Stimulated activated CD8-positive, alpha-beta memory T cell treated with anti-CD3 and anti-CD28 coated beads, Interleukin-7, amount 100 ng/mL, for 48 hours (primary cell): Measurements from ENCODE around the gene ZRANB1.
"Not testable (repeated sequence)": the region's sequence is repeated elsewhere in the genome, so short reads cannot be mapped to it uniquely, and the experiment has no call there.

Source experiments
- DNase-seq, 2 donors: peaks; one replicate each; pipeline ENCODE4 v3.0.0-alpha.2; 2020; ENCODE audit warnings: low read depth in 1 of 2; ENCODE audit errors: extremely low read depth in 1 of 2

The ZRANB1 gene

DNA sequence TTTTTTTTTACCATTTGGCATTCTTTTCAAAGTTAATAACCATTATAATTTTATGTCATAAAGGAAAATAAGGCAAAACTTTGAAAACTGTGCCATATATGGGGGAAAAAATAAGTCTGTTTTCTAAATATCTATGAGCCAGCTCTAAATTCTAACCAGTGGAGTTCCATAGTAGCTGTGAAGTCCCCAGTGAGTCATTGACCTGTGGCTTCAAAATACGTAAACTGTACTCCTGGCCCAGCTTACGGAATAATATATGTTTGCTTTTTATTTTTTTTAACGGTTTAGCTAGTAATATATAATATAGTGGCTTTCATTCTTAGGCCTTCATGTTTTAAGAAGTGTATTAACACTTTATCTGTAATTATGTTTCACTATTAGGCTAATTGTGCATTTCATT lies 20.5 kb downstream of the ZRANB1 start:
- no peak for DNase-seq

DNA sequence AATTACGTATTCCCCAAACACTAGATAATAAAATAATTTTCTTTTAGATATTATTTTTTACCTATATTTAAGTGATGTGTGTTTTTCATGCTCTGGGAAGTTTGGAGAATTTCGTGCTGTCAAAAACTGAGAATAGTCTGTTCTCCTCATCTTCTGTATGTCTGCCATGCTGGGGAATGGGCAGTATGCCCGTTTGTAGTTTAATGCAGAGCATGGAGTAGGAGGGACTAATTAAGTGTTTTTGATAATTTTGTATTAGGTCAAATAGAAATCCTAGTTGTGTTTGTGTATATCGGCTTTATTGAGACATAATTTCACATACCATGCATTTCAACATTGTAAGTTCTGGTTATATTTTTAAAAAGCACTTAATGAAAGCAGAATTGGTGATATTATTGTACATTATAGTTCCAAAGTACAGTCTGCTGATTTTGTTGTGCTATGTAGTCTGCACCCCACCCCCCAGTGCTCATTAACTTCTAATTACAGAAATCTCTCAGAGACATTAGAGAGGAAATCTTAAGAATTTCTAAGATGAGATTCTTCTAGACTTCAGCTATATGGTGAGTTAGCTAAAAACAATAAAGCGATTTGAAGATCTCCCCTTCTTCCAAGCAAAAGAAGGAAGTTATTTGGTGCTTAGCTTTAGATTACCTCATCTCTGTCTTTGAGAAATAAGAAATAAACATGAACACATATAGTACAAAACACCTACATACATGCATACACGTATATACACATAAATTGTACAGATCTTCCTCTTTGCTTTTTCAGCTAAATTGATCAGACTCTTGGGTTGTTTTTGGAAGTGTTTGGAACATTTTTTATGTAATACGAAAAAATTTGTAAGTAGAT lies 22.2 kb downstream of the ZRANB1 start:
- DNase-seq = no peak

DNA sequence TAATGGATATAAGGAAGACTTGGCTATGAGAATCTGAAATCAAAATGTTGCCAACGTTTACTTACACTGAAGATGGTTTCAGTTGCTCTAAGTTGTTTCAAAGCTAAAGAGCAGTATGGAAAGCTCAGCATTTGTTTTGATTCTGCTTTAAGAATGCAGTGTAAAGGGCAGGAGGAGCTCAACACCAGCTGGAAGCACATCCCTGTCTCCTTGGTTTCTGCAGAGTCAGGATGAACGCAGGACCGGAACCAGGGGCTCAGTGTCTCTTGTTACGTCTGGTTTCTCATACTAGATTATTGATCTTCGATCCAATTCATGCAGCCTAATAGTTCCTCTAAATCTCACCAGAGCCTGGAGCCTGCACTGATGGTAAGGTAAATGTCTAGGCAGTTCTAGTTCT lies 24.1 kb downstream of the ZRANB1 start:
- DNase-seq = no peak

DNA sequence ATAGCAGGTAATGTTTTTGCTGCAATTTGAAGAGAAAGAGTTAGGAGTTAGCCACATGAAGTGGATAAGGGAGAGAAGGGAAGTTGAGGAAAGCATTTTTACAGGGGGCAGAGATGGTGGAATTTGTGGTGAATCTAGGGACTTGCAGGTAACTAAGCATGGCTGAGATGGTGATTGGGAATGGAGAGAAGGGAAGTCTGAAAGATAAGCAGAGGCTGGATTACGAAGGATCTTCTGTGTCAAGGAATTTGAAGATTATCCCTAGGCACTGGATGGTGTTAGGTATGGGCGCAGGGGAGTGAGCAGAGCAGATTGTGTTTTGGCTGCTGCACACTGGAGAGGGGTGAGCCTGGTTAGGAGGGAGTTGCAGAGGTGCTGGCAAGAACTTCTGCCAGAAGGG lies 25.3 kb downstream of the ZRANB1 start:
- DNase-seq = no peak

DNA sequence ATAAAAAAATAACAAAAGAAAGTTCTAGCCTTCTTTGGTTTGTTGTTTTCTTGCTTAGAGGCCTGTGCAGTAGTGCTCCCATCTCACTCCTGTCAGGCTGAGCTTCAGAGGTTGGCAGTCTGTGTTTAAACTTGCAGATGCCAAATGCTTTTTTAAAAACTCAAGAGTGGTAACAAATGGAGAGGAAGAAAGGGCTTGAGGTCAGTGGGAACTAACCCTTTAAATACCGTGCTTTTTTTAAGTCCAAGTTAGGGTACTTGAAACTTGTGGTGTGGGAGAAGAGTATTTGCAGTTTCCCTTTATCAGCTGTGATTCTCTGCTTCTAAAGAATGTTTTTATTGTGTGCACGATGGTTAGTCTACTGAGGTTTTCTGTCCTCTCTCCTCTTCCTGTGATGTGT lies 29.4 kb downstream of the ZRANB1 start:
- no peak for DNase-seq

DNA sequence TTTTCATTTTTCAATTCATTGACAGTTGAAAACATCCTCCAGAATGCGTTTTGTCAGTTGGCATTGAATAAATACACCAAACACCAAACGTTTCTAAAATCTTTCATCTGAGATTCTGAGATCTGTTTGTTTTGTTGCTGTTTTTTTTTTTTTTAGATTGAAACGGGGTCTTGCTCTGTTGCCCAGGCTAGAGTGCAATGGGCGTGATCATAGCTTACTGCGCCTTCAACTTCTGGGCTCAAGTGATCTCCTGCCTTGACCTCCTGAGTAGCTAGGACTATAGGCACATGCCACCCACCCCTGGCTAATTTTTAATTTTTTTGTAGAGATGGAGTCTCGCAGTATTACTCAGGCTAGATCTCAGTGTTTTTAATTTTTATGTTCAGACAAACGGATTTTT lies 30.7 kb downstream of the ZRANB1 start:
- no peak for DNase-seq

DNA sequence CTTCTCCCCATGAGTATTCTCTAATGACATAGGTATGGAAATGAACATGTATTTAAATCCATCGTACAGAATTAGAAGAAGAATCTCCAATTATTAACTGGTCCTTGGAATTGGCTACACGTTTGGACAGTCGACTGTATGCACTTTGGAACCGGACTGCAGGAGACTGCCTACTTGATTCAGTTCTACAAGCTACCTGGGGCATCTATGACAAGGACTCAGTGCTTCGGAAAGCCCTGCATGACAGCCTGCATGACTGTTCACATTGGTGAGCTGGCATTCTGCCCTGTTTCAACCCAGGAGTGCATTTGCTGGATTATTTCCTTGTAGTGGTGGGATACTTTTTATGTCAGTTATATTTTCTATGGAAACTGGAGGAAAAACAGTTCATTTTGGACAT lies 32.2 kb downstream of the ZRANB1 start:
- no peak for DNase-seq

DNA sequence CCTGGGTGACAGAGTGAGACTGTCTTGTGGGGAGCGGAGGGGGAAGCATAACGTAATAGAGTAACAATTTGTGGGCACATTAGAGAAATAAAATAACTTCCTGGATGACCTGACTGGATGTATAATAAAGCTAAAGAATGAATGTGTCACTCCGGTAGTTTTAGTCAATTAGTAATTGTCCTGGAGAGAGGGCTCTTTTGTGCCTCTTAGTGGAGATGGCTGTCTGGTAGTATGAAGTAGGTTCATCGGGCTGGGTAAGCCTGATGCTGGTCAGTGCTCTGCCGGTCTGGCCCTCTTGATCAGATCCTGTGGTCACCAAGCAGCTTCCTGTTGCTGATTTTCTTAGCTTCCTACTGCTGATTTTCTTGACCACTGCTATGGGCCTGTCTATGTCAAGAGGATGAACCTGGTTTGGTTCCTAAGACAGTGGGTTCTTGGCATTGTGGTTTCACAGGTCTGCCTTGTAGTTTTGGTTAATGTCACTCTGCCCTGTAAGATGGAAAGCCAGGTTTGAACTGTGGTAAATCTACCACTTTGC lies 34.1 kb downstream of the ZRANB1 start:
- DNase-seq = no peak

DNA sequence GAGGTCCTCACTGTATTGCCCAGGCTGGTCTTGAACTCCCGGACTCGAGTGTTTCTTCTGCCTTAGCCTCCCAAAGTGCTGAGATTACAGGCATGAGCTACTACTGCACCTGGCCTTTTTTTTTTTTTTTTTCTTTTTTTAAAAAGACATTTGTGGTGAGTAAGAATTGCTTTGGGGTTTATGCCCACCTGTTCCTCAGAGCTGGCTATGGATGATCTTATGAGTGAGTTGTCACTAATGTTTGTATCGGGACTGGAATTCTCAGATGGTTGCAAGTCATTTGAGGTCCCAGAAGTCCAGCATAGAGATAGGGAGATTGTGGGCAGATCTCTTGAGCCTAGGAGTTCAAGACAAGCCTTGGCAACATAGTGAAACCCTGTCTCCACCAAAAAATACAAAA lies 35.2 kb downstream of the ZRANB1 start:
- no peak for DNase-seq

DNA sequence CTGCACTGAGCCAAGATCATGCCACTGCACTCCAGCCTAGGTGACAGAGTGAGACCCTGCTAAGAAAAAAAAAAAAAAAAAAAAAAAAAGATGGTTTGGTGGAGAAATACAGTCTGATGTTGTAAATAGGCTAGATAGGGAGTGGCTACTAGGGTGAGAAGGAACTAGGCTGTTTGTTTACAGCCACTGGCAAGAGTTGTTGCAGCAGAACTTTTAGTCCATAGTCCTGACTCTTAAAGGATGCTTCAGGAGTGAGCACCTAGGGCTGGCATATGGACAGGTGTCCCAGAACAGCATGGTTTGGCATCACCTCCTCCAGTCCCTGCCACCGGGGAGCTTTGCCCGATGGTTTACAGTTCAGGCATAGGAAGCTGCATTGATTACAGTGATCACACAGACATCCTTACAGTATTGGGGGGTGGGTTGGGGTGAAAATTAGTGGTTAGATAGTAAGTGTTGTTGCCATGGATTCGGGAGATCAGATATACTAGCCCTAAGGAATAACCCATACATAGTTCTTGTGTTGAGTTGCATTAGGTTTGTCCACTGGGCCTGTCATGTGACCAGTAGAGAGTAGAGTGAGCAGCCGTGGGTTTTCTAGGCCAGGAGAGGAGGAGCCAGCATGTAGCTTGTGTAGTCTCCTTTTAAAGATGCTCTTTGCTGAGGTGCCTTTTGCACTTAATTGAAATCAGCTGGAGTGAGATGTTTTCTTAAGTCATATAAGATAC lies 35.9 kb downstream of the ZRANB1 start:
- no peak for DNase-seq

DNA sequence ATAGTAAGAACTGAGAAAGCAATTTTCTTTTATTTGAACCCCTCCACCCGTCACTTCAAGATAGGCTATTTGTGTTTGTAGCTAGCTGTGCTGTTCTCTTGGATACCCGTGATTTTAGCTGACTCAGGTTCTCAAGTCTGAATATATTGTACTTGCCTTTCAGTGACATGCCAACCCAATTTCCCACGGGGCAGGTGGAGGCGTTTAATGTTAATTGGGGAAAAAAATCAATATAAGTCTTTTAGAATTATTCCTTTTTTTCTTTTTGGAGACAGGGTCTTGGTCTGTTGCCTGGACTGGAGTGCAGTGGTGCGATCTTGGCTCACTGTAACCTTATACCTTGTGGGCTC lies 36.4 kb downstream of the ZRANB1 start:
- DNase-seq = no peak

DNA sequence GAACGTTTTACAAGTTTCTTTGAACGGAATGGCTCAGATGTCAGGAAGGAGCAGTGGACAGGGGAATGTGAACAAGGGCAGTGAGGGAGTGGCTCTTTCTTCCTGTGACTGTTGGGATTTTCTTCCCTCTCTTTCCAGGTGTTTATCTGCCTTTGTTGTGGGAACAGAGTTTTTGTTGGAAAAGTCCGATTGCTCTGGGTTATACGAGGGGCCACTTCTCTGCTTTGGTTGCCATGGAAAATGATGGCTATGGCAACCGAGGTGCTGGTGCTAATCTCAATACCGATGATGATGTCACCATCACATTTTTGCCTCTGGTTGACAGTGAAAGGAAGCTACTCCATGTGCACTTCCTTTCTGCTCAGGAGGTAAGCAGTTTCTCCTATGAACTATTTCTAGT lies 41.4 kb downstream of the ZRANB1 start:
- no peak for DNase-seq

DNA sequence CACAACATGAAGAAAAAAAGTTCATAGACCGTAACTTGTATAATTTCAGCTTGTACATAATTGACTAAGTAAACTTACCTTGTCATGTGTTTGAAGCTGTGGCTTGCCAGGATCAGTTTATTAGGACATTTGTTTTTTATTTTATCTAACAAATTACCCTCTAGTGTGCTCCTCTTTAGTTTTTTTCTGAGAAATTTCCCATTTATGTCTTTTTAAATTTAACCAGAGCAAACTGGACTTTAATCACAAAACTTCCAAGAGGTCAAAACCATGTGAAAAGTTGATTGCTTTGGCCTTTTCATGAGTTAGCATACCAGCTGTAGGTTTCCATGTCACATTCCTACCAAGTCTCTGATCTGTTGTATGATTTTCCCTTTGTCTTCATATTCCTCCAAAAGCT lies 42.5 kb downstream of the ZRANB1 start:
- DNase-seq = no peak

DNA sequence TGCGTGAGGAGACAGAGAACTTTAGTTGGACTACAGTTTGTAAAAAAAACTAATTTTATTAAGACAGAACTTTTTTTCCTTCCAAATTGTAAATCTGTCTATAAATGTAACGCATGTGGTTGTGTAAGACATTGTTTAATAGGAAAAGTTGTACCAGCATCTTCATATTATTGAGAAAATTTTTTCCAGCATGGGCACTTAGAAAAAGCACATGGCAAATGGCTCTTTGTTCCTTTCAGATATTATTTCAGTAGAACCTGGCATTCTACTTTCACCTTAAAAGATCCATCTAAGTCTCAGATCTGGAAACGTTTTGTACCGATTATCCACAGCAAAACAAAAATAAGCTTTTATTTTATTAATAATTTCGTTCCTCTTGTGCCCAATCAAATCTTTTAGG lies 43.2 kb downstream of the ZRANB1 start:
- no peak for DNase-seq

DNA sequence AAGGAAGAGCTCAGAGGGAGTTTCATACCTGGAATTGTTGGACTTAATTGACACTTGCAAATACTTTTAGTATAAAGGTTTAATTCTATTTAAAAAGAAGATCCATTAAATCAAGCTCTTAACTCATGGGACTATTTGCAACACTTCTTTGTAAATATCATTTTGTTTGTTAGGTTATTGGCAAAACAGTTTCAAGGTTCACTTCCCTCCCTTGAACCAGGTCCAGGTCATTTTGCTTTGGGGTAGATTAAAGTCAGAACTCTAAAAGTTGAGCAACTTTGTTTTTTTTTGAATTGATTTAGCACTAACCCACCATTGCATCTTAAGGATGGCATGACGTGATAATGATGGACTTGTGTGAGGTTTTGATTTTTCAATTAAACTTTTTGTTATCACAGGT lies 45.9 kb downstream of the ZRANB1 start:
- DNase-seq = no peak

DNA sequence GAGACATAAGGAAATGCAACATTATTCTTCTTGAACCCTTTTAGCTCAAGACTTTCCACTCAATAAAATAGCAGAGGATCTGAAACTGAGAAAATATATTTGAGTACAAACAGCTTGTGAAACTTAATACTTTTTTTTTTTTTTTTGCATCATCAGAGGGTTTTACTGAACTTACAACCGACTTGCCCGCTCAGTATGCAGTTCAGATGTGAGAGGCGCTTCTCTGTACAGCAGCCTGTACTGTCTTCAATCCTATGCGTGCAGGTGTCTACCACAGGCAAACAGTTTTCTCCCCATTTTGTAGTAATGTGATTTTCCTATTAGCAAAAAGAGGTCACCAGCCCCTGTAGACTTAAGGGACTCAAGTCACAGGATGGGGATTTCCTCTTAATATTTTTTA lies 46.8 kb downstream of the ZRANB1 start:
- DNase-seq = not testable (repeated sequence)

DNA sequence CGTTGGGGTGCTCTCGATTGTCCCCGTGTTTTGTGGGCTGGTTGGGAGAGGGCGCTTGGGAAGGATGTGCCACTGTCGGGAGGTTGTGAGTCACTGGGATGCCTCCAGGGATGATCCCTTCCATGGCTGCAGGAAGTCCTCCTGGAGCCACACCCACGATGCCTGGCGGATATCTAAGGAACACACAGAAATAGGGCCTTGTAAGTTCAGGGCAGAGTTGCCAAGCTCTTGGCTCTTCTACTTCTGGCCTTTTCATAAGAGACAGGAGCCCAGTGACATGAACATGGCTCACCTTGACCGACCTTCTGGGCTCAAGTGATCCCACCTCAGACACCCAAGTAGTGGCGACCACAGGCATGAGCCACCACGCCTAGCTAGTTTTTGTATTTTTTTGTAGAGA lies 47.6 kb downstream of the ZRANB1 start:
- no peak for DNase-seq

DNA sequence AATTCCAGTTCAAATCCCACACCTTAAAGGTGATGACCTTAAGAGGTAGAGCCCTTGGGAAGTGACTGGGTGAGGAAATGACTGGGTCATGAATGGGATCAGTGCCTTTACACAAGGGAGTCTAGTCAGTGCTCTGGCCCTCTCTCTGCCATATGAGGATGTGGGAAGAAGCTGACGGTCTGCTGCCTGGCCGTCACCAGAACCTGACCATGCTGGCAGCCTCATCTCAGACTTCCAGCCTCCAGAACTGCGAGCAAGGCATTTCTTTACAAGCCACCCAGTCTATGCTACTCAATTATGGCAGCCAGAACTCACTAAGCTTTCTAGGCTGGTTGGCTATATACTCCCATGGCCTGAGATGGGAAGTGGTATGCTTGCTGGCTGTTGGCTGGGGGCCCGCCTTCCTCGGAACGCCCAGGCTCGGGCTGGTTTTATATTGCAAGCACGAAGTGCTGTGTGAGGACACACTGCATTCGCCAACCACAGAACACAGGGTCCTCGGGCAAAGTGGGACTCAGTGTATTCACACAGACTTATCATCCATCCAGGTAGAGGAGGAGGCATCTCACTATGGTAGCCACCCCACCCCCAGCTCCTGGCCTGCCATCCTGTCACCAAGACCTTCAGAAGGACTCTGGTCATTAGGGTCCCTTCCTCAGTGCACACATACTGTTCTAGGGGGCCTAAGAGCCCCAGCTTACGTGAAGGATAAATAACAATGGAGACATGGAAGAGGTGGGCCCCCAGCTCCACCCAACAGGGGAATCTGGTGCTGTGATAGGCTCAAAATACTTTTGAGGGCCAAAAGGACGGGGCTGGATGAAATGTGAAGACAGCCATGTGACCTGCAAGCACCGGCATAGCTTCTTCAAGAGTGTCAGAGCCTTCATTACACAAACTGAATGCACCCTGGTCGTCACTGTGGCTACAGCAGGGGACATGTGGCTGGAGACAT lies 49.0 kb downstream of the ZRANB1 start:
- DNase-seq = no peak

DNA sequence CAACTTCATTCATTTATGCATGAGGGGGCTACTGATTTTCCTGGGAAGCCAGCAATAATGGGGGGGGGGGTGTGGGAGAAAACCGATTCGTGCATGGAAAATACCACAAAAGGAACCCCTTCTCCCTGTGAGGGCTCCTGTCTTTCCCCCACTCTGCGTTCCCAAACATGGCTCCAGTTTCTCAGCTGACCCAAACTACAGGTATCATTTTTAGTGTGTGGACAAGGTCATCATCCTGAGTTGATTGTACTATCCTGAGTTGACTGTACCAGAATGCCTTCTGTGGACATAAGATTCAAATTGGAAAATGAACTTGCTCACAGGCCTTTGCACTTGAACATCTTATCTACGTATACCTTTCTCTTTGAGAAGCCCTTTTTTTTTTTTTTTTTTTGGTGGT lies 49.9 kb downstream of the ZRANB1 start:
- no peak for DNase-seq

DNA sequence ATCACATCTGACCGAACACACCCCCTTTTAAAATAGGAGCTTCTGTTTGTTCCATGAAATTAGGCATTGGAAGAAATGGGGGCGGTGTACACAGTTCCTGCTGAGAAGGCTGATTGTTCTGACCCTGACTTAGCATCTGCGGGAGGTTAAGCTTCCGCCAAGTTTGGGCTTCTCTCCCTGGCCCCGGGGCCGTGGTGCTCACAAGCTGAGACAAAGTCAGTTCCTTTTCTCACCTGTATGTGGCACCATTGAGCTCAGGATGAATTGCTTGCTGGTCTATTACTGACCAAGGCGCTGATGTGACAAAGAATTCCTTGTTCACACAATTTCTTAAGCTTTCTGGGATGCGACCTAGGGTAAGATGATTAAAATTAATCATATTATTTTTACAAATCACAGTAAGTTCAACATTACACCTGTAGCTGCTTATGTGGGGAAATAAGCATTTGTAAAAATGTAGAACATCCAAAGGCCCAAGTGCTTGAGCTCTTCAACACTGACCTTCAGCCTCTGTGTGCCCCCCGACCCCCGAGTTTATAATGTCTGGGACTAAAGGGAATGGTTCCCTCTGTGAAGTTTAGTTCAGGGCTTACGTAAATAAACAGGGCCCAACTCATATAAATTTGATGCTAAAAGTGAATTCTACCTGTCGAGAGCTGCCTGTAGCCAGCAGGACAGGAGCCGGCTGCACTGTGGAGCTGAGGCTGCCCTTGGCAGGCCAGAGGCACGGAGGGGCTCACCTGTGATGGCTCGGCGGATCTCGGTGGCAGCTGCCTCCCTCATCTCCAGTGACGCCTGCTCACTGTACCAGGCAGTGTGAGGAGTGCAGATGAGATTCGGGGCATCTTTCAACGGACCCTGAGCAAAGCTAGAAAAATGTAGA lies 50.8 kb downstream of the ZRANB1 start:
- DNase-seq = peak in 1 of 2 donors; percentile 15
